DMS53 treated with DMSO at 0.1 percent for 48 hours (cell line): ENCODE results near the gene ECHS1.
"Not testable (repeated sequence)": the region's sequence is repeated elsewhere in the genome, so short reads cannot be mapped to it uniquely, and the experiment has no call there.

Experiments used
- DNase-seq: peaks from one replicate; lab custom pipeline; 2025; ENCODE audit not compliant: unreplicated experiment; lab: John Stamatoyannopoulos, UW

ECHS1 gene

GRCh38 chr10:133379152-133379800 lies 6.1 kb upstream of the ECHS1 start, which contains the start of gene PAOX:
PAOX (plus strand) TSS chr10:133379262; CDS start chr10:133379317, 55 bp downstream.
- peak; percentile 11 for DNase-seq

- peak; percentile 27 for DNase-seq
These were observed 5.3 kb upstream of the ECHS1 start for GRCh38 chr10:133378251-133379096.

- no peak for DNase-seq
These were observed 4.7 kb upstream of the ECHS1 start for GRCh38 chr10:133377818-133378250.

GRCh38 chr10:133377025-133377817 lies 4.1 kb upstream of the ECHS1 start:
- no peak for DNase-seq

GRCh38 chr10:133376183-133376582 lies 3.0 kb upstream of the ECHS1 start:
- DNase-seq, result not testable (repeated sequence)

- DNase-seq, result no peak
These were observed 2.4 kb upstream of the ECHS1 start for GRCh38 chr10:133375357-133376115.

- DNase-seq, result no peak
These were observed 647 bp downstream of the ECHS1 start for GRCh38 chr10:133372507-133372906.

- no peak for DNase-seq
These were observed 2.9 kb downstream of the ECHS1 start for GRCh38 chr10:133370030-133370786.

GRCh38 chr10:133368153-133368552 lies 5.0 kb downstream of the ECHS1 start:
- DNase-seq, result no peak

- not testable (repeated sequence) for DNase-seq
These were observed 5.7 kb downstream of the ECHS1 start for GRCh38 chr10:133367461-133367860.

GRCh38 chr10:133366751-133367150 lies 6.4 kb downstream of the ECHS1 start:
- DNase-seq, result no peak

- DNase-seq, result no peak
These were observed 7.0 kb downstream of the ECHS1 start for GRCh38 chr10:133366130-133366478.

- DNase-seq, result no peak
These were observed 7.6 kb downstream of the ECHS1 start for GRCh38 chr10:133365461-133366129.

GRCh38 chr10:133364645-133365431 lies 8.3 kb downstream of the ECHS1 start:
- DNase-seq, result no peak

GRCh38 chr10:133362846-133363245 lies 10.3 kb downstream of the ECHS1 start:
- DNase-seq, result no peak

GRCh38 chr10:133361773-133362441 lies 11.2 kb downstream of the ECHS1 start:
- DNase-seq, result no peak

- DNase-seq, result no peak
These were observed 11.9 kb downstream of the ECHS1 start for GRCh38 chr10:133361227-133361626.

- no peak for DNase-seq
These were observed 13.1 kb downstream of the ECHS1 start for GRCh38 chr10:133359972-133360610.
